Loucy (cell line): ENCODE data around the gene FETUB.

Experiments
- CTCF ChIP-seq: fragments of 200-600 bp; sonication (generic); conservative IDR thresholded peaks from 2 replicates; pipeline ENCODE4 v1.5.1; 2014; ENCODE audit warnings: mild to moderate bottlenecking, antibody characterized with exemption, low read length
- EZH2phosphoT487 ChIP-seq: fragments of 200-600 bp; IDR thresholded peaks from 2 replicates; pipeline ENCODE4 v1.6.1; 2018; ENCODE audit warnings: antibody characterized with exemption, mild to moderate bottlenecking, moderate library complexity, borderline replicate concordance

- no peak for TF ChIP-seq CTCF
- no peak for TF ChIP-seq EZH2phosphoT487
Observed at GRCh38 chr3:186599142-186599784, 40.9 kb upstream of the FETUB start.
